Stimulated activated CD8-positive, alpha-beta memory T cell treated with anti-CD3 and anti-CD28 coated beads, Interleukin-15, amount 100 ng/mL, for 24 hours (primary cell): ENCODE data around the gene TOR2A.
"Not testable (repeated sequence)": the region's sequence is repeated elsewhere in the genome, so short reads cannot be mapped to it uniquely, and the experiment has no call there.

Source experiments
- DNase-seq: peaks from one replicate; pipeline ENCODE4 v3.0.0-alpha.2; 2020; ENCODE audit warnings: low read depth

The TOR2A gene

DNA sequence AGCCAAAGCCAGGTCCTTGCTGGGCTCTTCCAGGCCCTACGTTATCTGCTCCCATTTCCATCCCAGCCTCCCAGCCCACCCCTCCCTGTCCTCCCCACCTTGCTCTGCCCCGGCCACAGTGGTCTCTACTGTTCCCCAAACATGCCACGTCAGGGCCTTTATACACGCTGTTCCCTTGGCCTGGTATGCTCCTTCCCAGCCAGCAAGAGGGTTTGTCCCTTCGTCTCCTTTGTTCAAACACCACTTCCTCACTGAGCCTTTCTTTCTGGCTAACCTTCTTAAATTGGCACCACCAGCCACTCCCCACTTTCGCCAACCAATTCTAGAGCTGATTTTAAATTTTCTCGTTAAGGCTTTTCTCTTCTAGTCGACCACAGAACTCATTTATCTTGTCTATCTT lies 33.6 kb upstream of the TOR2A start:
- DNase-seq, result no peak

DNA sequence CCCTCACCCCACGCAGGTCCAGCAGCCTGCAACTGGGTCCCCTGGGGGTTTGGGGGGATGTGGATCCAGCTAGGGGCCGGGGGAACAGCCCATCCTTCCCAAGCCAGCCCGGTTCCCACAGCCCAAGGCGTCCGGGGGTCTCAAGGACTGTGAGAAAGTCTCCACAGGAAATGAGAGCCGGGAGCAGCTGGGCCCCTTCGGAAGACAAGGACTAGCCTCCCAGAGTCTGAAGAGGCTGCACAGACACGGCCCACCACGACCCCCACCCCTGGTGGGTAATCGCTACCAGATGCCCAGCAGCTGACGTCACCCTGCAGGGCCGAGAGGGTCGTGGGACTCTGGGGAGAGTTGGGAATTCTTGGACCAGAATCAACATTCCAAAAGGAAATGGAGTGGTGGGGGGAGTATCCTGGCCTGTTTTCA lies 32.8 kb upstream of the TOR2A start:
- DNase-seq, result no peak

DNA sequence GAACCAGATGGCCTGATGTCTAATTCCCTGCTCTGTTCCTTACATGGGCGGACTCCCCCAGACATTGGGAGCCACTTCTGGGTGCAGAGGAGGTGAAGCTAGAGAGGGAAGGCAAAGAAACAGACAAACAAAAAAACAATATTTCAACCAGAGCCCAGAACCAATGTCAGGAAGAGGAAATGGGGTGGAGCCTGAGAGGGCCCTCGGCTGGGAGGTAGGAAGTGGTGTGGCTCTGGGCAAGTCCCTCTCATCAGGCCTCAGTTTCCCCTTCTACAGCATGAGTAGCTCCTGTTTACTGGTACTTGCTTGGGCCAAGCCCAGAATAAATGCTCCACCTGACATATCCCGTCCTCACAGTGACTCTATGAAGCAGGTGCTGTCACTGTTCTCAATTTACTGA lies 32.3 kb upstream of the TOR2A start:
- no peak for DNase-seq

DNA sequence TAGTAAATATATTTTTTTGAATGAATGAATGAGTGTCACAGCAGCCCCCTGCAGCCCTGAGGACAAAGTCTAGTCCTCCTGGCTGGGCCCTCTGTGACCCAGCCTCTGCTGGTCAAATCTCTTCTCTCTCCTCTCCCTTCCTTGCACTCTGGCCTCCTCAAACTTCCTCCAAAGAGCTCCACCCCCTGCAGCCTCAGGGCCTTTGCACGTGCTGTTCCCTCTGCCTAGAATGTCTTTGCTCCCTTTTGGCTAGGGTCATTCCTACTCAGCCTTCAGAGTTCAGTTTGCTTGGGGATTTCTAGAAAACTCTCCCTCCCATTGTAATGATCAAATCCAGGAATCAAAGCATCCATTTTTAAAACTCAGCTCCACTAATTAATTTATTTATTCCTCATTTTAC lies 30.3 kb upstream of the TOR2A start:
- no peak for DNase-seq

DNA sequence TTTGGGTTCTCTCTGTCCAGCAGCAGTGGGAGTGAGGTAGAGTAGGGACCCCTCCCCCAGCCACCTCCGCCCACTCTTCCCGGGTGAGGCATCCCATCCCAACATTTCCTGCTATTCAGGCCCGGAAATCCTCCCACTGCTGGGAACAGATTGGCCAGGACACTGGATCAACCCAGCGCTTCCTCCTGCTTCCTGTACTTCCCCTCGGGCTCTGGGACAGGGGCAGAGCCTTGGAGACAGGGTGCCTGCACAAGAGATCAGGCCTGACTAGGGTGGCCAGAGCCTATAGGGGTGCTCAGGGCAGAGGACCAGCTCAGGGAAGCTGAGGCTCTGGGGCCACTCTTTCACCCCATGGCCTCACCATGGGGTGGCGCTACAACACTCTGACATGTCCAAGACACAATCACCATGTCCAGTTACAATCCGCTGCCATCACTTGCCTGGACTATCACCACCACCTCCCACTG lies 28.9 kb upstream of the TOR2A start:
- no peak for DNase-seq

DNA sequence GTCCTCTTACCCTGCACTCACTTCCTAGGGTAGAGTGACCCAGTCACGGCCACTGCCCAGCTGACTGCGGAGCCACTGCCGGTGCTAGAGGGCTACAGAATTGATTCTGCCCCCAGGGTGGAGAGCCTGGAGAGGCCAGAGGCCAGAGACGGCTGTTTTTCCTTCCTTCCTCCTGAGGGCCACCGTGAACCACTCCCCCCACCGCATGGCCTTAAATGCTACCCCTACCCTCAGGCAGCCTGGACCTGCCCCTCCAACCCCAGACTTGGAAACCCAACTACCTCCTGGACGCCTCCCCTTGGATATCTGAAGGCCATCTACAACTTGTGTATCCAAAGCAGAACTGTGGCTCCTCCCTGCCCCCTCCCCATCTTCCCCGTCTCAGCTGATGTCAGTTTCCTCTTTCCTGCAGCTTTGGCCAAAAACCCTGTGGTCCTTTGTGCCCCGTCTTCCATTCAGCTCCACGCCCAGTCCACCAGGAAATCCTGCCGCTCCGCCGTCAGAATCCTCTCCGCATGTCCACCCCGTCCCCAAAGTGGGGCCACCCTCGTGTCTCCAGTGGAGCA lies 27.1 kb upstream of the TOR2A start:
- no peak for DNase-seq

DNA sequence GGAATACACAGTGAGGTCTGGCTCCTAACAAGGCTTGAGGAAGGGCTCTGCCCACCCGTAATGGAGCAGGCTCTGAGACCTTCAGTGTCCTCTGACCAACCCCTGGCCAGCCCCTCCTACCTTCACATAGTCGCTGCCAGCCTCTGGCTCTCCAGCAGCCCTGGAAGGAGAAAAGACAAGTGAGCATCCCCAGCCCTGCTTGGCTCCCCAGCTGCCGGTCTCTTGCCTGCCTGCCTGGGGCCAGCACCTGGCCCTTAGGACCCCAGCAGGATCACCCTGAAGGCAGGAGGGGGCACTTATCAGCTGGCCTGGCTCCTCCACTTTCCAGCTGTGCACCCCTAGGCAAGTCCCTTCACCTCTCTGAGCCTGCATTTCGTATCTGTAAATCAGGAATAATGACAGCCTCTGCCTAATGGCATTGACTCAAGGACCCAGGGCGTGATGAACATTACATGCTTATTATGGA lies 26.4 kb upstream of the TOR2A start:
- DNase-seq, result no peak

DNA sequence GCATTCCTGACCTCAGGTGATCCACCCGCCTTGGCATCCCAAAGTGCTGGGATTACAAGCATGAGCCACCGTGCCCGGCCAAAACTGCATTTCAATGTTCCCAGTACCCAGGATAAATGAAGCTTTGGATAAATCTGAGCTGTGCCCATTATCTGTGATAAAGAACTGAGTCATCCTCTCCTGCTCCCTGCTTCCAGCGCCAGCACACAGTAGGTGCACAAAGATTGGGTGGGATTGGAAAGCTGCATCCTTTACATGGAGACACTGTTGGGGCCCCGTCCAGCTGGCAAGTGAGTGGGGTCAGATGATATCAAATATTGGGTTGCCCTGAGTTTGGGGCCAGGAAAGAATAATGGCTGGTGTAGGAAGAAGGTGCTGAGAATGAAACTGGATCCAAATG lies 26.0 kb upstream of the TOR2A start:
- no peak for DNase-seq

DNA sequence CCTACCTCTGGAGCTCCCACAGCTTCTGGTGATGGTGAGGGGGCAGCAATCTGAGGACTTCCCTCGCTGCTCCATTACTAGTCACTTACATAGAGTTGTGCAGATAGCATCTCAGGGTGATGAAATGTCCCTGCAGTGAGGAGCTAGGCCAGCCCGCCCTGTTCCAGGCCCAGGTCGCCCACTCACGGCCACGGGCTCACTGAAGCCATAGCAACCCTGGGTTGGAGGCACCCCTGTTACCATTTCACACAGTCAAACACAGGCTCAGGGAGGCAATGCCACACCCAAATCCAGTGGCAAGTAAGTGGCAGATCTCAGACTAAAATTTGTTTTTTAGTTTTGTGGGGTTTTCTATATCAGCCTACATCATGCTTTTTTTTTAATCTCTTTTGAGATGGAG lies 23.7 kb upstream of the TOR2A start:
- DNase-seq, result no peak

DNA sequence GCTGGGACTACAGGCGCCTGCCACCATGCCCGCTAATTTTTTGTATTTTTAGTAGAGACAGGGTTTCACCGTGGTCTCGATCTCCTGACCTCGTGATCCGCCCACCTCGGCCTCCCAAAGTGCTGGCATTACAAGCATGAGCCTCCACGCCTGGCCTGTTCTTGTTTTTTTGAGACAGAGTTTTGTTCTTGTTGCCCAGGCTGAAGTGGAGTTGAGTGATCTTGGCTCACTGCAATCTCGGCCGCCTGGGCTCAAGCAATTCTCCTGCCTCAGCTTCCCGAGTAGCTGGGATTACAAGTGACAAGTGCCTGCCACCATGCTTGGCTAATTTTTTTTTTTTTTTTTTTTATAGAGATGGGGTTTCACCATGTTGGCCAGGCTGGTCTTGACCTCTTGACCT lies 21.7 kb upstream of the TOR2A start:
- DNase-seq, result not testable (repeated sequence)

DNA sequence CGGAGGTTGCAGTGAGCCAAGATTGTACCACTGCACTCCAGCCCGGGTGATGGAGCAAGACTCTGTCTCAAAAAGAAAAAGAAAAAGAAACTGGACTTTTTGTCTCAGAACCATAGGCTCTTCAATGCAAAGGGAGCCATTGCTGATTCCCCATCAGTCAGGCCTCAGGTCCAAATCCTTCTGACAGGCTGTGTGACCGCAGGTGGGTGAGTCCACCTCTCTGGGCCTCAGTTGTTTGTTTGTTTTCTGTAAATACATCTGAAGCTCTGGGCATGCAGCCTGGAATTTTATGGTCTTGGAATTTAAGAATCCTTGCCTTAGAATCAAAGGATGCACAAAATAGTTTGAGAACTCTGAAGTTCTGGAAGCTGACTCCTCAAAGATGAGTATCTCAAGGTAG lies 21.1 kb upstream of the TOR2A start:
- DNase-seq, result no peak

DNA sequence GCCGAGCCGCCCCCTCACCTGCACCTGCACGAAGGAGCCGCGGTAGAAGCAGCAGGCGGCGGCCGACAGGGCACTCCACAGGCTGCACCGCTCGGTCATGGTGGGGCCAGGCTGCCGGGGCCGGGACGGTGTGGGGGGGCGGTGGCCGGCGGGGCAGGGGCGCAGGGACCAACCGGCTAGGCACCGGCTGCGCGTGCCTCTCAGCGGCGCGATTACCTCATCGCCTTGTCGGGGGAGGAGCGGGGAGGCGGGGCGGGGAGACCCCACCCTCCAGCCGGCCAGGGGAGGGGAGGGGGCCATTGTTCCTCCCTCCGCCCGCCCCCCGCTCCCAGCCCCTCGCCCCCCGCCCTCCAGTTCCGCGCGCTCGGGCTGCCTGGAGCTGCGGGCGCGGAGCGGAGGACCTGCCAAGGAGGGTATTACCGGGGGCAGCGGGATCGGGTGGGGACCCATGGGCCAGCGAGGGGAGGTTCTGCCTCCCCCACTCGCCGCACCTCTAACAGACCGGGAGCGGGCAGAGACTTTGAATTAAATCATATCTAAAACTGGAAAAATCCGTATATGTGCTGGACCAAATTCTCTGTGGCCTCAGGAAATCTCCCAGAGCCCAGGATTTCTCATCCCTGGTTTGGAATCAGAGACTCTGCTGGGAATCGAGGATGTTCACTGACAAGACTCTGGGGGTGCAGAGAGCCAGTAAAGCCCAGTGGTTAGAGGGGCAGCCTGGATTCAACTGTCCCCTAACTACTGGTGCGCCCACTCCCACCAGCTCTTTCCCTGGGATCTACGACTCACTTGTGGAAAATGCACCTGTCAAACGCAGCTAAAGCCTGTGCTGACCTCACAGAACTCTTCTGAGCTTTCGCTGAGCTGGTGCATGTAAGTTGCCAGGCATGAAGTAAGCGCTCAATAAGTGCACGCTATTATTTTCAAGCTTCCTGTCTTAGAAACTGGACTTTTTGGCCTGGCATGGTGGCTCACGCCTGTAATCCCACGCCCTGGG lies 20.3 kb upstream of the TOR2A start:
- no peak for DNase-seq

DNA sequence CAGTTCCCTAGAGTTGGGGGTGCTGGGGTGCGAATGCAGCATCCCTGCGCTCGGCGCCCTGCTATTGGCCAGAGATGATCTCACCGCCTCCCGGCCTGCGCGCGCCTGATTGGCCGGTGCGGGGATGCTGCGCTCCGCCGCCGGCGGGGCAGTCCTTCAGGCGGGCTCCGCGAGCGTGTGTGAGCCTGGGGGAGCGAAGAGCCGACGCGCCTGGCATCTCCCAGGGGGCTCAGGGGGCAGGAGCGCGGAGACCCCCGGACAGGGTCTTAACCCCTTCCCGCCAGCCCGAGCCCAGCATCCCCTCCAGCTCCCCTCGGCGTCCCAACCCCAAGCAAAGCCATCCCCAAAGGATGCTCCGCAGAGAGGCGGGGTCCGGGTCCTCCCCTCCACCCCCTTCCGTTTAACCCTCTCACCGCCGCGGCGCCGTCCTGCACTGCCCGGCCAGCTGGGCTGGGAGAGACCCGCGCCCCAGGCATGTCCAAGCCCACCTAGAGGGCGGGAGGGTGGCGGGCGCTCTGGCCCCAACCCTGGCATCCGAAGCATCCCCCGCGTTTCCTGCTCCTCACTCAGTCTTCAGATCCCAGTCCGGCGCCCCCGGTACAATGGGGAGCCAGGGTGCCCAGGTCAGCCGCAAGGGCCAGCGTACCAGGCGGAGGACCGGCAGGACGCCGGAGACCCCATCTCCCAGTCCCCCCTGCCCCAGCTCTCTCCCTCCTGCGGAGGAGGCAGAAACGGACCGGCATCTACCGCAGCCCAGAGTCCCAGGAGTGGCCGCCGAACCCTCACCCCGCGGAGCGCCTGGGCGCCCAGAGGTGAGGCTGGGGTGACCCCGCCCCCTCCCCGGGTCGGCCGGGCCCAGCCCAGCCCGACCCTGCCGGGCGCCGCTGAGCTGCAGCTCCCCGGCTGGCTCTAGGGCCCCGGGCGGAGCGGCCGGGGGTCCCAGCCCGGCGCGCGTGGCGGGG lies 19.3 kb upstream of the TOR2A start:
- no peak for DNase-seq

DNA sequence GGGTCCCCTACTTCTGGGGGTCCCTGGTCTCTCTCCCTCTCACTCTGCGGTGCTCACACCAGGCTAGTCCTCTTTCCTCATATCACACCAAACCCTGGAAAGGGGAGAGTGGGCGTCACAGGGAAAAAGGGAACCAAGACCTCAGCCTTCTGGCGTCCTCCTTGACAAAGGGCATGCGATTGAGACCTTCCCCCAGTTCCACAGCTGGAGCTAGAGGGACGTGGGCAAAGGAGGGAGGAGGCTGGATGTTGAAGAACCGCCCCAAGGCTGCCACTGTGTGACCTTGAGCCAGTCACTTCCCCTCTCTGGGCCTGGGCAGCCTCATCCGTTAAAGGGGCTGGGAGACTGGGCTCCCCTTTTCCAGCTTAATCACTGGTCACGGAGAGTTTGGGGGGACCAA lies 18.5 kb upstream of the TOR2A start:
- no peak for DNase-seq

DNA sequence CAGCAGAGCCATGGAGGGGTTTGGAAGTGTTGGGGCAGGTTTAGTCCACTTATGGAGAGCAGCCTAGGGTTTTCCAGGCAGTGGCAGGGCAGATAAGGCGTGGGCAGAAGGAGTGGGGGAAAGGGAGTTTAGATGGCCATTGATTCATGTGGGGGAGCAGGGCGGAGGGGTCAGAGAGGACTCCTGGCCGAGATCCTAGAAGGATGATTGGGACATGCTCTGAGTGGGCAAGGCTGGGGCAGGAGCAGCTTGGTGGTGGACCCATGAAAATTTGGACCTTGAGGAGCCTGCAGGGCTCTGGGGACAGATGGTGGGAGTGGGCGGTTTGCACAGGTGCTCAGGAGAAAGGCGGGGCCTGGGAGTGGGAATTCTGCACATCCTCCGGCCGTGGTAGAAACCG lies 18.1 kb upstream of the TOR2A start:
- DNase-seq, result no peak

DNA sequence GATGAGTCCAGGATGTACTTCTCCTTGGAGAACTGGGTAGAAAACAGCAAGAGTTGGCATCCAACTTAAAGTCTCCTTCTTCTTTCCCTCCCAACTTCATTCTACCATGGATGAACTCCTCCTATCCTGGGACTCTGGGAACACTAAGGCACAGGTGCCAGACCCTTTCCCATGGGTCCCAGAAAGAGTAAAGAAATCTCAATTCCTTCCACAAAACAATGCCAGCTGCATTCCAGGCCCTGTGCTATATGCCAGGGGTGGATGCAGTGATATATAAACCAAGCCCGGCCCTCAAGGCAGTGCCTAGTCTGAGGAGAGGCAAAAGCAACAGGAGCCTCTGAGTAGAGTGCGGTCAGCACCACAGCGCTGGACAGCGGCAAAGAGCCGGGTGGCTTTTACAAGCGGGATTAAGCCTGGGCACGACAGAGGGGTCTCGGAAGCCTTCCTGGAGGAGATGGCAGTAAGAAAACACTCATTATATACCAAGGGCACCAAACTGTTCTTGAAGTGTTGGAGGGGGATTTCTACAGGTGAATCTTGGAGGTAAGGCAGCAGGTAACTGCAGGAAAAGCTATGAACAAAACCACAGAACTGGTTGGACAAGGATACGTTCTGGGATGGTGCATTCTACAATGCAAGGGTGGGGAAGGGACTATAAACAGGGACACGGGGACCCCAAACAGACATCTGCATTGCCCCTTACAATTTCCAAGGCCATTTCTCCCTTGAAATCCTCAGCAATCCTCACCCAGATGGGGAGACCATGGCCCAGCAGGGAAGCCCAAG lies 16.4 kb upstream of the TOR2A start:
- no peak for DNase-seq

DNA sequence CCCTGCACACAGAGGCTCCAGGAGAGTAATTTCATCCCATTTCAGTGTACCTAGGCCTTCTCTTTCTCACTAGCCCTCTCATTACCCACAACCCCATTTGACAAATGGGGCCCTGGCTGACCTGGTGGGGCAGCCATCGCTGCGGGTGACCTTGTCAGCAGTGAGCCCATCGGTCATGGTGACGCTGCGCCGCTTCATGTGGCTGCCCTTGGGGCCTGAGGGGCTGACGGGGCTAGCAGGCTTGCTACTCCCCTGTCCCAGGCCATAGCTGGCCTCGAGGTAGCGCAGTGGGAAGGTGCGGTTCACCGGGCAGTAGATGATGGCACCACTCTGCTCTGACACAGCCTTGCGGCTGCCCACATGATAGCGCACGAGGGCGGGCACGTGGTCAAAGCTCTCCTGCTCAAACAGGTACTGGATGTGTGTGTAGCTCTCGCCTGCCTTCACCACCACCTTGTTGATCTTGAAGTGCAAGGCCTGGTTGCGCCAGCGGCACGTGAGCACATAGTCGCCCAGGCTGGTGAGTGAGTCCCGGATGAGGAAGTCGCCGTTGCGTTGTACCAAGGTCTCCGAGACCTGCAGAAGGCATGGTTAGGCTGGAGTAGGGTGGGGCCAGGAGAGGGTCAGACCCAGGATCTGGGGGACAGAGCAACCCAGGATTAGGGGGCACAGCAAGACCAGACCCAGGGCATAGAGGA lies 14.1 kb upstream of the TOR2A start:
- DNase-seq, result no peak

DNA sequence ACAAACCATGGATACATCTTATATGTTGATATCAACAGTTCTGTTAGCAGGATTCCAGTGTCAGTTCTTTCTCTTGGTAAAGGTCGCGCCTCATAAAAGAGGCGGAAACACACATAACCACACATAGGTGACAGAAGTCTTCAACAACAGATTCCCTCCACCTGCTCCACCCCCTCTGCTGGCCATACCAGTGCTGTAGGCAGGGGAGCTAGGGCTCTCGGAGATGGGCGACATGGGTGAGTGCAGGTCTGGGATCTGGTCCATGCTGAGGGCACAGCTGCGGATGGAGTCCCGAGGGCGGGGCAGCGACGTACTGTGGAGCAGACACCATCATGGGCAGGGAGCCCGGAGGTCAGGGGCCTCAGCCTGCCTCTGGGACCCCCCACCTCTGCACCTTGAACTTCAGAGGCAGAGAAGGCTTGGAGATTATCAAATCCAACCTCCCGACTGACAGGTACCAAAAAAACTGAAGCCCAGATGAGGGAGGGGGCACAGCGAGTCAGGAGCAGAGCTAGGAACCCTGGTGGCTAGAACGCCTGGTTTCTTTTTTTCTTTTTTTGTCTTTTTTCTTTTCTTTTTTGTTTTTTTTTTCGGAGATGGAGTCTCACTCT lies 12.0 kb upstream of the TOR2A start:
- no peak for DNase-seq

DNA sequence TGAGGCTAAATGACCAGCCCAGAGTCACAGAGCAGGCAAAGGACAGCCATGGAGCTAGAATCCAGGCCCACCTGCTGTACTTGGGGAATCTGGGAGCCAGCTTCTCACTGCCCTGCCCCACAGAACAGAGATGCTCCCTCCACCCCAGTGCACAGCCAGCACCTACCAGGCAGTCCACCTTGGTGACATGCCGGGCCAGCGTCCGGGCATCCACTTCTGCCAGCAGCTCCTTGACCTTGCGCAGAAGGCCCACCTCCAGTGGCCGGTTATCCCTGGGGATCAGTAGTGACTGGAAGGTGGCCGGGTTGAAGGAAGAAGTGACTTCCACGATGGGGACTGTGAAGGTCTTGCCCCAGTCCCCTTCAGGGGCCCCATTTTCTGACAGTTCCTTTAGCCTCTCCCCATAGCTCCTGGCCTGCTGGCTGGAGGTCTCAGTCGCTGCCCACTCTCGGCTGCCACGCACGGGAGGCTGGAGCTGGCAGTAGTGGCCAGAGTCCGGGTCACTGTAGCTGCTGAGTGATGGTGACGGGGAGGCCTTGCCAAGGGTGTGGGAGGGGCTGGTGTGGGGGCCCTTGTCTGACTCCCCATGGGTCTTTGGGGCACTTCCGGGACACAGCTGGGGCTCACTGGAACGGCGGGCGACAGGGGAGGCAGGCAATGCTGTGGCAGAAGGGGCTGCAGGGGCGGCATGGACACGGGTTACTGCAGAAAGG lies 9.5 kb upstream of the TOR2A start:
- DNase-seq, result no peak
